ENCODE data around the gene GPR183.

GPR183 gene, protein sequence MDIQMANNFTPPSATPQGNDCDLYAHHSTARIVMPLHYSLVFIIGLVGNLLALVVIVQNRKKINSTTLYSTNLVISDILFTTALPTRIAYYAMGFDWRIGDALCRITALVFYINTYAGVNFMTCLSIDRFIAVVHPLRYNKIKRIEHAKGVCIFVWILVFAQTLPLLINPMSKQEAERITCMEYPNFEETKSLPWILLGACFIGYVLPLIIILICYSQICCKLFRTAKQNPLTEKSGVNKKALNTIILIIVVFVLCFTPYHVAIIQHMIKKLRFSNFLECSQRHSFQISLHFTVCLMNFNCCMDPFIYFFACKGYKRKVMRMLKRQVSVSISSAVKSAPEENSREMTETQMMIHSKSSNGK

DNA sequence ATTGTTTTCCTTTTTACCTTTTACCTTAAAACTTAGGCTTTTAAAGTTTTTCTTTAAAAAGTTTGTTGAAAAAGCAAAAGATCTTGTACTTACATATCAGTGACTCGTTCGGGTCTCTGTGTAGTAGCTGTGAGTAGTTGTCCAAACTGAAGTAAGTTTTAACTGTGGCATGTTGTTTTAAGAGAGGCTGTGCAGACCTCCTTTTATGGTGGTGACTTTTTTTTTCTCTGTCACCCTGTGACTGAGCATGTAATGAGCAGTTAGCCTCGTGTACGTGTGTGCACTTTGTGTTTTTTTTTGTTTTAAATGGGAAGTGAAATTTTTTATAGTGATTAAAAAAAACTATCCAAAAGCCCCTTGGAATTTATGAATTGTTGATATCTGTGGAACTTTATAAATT lies at the start of gene GPR183:
GPR183 (minus strand) TSS at position 153 of the 400 bp plus-strand sequence. CDS start 11,254 bp downstream, outside the sequence.
- DNase-seq = no peak

DNA sequence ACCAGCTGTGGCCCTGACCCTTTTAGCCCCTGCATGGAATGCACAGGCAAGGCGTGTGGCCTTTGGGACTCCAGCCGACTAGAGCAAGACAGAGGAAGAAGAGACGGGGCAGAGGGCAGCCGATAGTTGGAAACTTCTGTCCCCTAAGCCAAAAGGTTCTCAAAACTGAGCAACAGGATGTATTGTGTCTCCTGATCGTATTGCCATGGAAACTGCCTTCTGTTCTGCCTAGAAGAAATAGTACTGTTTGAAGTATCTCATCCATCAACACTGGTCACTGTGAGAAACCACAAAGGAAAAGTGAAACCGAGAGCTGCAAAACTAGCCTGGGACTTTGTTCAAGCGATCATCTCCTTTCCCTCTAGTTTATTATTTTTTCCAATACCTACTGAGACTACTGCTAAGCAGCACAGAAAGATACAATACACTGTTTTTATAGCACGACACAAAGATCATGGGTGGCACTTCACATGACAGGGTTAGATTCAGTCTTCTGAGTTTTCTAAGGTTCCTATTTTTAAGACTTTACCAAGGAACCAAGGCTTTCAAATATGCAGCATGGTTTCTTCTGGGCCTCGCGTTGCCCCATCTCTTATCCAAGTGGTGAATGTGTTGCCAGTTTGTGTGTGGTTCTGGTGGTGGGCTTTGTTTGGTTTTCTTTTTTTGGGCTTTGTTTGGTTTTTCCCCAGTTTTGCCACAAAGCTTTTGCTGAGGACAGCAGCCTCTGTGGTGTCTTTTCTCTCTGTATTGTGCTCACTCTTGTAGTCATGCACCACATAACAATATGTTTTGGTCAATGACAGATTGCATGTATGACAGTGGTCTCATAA lies 49.3 kb upstream of the GPR183 start:
- DNase-seq = no peak

DNA sequence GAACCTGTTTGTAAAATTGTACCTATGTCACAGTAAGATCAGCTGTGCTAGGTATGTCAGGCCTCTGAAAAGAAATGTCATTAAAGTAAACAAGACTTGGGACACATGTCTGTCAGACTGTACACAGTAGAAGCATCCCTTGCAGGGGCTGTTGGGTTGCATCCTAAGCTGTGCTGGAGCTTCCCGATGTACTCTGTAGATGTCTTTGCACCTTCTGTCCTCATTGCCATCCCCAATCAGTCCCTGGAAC lies 48.7 kb upstream of the GPR183 start:
- DNase-seq = no peak

DNA sequence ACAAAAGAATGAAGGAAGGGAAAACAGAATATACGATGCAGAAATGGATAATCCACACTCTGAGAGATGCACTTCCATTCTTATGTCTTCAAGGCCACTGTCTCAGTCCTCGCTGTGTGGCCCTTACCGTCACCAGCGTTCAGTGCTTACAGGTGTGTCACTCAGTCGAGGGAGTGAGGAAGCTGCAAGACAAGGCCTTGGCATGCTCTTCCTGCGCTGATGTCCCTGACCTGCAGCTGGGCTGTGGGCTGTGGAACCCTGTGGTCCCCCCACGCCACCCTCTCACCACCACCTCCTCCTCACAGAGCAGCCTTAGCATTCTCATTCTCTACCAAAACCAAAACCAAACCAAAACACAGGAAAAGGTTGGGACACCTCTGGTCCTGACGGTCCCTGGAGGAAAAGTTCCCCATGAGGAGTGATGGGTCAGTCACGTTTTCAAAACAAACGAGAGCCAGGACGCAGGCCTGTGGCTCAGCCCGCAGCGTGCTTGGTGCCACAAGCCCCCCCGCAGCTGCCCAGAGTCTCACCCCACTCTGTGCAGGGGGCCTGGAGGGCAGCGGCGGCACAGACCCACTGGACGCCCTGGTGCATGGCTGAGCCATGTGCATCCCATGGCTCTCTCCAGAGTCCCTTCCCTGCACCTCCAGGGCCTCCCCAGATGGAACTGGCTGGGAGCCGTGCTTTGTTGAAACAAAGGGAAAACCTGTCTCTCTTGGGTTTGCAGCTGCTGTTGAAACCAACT lies 48.2 kb upstream of the GPR183 start:
- no peak for DNase-seq

DNA sequence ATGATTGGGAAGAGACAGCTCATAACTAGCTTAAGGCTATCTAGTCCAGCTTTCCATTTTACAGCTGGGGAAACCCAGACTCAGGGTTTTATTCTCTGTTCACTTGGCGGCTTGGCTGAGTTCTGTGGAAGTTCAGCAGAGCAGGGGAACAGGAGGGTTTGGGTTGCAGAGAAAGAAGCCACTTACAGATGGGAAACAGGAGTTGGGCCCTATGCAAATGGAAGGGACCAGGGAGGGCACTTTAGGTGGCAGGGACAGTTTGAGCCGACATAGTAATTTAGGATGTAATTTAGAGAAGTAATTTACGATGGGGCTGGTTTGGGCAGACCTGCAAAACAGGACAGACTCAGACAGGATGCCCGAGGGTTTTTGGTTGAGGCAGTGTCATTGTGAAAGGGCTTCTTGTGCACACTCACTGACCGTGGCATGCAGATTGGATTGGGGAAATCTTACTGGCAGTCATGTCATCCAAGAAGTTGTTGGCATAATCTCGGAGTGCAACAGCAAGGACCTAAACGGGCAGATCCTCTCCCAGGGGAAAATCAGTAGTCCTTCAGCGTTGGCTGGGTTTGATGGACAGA lies 47.3 kb upstream of the GPR183 start:
- DNase-seq = no peak

DNA sequence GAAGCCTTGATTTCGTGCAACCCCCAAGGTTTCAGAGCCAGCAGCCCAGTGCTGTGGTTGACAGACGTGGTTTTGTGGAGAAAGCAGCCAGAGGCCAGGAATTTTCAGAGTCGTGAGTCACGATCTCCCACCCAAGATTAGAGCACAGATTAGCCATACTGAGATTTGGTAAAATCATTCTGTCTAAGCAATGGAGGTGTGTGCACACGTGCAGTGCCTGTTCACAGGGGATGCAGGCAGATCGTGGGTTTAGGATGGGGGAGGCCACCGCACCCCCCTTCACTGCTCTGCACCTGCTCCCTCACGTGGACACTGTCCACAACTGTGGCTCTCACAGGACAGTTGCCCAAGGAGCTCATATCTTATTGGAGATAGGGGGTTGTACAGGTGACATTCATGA lies 46.6 kb upstream of the GPR183 start:
- no peak for DNase-seq

DNA sequence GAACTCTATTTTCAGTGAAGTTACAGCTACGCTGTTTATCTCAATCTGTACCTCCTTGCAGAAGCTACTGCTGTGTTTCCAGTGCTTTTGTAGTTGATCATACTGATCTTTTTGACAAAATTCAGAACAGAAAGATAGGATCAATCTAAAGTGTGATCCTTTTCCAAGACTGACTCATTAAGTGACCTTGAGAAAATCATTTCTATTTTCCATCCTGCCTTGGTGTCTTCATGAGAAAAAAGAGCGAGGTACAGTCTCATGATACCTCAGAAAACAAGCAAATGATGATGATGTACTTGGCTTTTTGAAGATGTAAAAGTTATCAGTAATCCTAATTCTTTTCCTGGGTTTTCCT lies 46.0 kb upstream of the GPR183 start:
- no peak for DNase-seq

DNA sequence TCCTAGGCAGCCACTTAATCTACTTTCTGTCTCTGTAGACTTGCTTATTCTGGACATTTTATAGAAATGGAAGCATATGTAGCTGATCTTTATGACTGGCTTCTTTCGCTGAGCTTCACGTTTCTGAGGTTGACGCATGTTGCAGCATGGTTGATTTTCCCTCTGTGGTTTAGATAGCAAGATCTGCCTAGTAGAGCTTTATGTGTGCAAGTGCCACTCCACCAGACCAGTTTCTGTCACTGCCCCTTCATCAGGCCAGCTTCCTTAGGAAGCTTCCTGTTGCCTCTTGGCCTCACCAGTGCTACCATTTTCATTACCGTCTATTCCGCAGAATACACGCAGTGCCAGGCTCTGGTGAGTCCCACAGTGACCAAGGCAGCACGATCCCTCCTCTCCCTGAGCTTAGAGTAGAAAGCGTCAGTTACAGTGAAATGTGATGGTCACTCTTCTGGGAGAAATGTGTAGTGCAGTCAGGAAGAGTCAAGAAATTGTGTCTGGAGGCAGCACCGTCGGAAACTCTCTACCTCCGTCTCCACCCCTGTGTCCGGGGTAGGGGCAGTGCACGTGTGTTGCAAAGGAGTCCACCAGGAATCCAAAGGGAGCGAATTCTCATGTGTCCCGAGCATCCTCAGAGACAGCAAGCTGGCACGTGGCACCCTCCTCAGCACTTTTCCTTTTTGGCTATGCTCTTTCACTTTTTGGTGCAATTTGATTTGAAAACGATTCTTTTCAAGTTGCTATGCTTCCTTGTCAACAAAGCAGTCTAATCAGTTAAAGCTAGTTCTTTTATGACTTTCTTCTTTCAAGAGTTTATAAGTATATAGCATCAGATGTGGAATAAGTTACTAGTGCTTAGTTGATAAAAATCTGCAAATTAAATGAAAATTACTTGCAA lies 45.4 kb upstream of the GPR183 start:
- no peak for DNase-seq

DNA sequence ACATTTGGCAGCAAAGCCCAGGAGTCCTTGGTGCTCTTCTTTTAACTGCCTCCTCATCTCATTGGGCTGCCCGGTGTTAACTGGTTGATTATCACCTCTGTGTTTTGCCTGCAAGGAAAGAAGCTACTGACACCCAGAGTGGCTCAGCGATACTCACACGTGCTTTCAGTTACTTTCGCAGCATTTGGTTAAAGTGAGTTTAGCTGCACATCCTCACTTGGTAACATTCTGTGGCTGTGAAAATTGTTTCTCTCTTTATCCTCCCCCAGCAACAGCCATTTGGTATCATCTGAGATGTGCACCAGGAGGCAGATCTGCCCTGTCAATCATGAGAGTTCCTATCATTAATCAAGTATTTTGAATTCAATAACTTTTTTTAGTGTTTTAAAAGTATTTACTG lies 44.6 kb upstream of the GPR183 start:
- DNase-seq = no peak

DNA sequence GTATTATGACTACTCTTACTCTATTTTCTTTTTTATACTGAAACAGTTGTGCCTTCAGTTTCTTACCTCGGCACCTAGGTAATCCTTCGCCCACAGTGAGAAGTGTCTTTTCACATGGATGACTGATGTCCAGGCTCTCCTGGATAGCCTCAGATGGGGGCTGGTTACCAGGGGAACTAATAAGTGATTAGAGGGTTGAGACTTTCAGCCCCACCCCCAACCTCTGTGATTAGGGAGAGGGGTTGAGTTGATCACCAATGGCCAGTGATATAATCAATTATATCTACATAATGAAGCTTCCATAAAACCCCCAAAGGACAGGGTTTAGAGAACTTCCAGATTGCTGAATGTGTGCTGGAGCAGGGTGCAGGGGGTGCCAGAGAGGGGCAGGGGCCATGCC lies 43.0 kb upstream of the GPR183 start:
- DNase-seq = no peak

DNA sequence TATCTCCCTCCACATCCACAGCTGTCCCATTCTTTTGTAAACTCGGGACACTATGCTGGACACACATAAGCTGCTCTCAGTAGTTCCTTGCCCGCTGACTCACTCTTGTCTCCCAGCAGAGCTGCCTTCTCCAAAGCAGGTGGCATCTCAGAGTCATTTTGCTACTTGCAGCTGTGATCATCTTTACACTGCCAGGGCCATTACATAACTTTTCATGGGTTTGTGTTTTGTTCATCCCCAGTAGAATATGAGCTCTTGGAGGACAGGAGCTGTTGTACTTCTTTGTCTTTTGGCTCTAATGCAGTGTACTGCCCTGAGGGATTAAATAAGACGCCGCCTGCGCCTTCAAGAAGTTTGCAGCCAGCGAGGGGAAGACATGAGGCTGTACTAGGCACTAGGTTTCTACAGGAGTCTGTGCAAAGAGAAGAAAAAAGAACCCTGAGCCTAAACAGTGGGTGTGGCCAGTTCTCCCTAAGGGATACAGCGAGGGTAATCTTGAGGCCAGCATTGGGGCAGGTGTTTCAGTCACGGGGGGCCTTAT lies 40.8 kb upstream of the GPR183 start:
- no peak for DNase-seq

DNA sequence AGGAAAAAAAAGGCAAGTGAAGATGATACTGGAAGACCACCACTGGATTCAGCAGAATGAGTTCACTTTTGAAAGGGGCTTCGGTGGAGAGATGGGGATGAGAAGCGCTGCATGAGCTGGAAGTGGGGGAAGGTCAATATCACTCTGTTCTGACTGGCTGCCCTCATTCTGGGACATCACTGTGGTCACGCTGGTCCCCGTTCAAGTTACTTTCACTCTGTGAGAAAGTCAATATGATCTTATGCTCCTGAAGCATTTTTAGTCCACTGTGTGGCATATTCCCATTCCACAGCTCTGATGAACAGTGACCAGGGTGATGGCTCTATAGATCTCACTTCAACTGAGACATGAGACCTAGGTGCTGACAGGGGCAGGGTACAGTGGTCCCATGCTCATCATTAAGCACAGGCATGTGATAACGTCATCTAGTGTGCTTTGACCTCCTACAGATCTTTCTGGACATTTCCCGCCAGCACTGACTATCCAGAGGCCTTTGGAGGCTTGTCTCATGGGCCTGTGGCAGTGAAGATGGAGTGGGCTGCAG lies 40.2 kb upstream of the GPR183 start:
- DNase-seq = no peak

DNA sequence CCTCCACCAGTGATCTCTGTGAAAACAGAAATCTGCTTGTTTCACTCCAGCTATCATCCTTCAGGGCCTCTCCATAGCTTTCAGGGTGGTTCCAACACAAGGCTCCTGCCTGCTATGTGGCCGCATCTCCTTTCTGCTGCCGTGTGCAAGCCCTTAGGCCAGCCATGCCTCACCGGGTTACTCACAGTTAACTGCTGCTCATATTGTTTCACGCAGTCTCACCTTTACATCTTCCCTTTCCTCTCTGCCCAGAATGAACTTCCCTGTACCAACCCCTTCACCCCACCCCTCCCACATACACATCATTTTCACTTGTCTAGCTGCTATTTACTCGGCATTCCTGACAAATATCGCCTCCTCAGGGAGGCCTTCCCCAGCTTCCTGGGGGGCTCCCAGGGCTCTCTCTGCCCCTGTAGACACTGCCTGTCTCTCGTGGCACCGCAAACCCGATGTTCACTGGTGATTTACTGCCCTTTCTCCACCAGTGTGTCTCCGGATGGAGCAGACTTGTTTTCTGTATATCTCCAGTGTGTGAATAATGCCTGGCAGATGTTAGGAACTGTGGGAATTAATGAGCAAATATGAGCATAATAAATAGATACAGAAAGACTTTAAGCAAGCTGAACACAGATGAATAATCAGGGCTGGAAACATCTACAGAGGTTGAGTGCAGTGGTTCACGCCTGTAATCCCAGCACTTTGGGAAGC lies 39.3 kb upstream of the GPR183 start:
- DNase-seq = no peak

DNA sequence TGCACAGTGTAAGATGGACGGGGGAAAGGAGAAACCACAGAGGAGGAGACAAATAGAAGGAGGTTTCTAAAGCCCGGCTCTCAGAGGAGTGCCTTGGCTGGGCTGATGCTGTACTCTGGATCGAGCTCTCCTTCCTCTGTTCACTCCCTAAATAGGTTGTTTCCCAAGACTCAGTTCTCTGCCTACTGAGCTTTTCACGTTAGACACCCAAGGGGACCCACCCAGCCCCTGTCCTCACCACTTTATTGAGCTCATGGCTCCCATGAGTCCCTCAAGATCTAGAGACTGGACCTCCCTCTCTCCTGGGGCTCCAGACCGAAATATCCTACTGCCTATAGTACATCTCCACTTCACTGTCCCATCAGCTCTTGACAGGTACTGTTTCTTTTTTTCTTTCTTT lies 38.1 kb upstream of the GPR183 start:
- DNase-seq = no peak

DNA sequence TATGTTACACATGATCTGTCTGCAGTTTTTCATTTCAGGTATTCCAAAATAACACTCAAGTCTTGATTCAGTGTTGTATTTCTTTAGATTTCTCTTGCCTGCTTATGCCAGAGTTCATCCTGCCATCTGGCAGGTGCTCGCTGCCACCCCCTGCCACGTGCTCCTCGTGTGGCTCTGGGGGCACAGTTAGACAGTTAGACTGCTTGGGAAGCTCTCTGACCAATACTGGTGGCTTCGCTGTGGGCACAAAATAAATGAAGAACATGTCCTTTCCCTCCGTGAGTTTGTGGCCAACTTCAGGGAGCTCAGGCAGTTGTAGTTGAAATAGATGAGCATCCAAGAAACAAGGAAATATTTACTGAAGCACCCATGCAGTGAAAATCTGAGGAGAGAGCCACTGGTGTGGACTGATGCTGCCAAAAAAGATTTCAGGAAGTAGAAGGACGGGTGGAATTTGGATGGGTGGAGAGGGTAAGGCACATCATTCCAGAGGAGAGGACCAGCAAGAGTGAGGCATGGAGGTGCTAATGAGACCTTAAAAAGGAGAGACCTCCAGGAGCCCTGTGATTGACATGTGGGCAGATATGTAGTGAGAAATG lies 37.5 kb upstream of the GPR183 start:
- no peak for DNase-seq

DNA sequence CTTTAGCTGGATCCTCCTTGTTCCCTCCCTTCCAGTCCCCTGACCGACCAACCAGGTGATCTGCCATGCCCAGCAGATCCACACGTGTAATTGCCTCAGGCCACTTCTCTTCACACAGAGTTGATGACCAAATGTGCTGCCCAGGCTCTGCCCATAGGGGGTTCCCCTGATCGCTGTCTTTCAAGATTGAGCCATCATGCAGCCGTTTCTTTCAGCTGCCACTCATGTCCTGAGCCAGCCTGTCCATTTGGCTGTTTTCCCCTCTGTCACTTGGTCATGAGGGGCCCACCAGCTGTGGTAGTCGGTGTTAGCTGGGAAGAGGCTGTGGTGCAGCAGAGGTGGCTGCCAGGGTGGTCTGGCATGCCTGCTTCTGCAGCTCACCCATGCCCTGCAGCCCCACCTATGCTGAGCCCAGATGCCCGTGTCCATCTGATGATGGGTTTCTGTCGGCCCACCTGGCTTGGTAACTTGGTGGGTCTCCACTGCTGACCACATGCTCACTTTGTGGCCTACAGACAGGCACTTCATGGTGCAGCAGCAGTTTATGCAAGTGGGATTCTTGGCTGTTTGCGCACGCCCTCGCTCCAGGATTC lies 35.6 kb upstream of the GPR183 start:
- no peak for DNase-seq

DNA sequence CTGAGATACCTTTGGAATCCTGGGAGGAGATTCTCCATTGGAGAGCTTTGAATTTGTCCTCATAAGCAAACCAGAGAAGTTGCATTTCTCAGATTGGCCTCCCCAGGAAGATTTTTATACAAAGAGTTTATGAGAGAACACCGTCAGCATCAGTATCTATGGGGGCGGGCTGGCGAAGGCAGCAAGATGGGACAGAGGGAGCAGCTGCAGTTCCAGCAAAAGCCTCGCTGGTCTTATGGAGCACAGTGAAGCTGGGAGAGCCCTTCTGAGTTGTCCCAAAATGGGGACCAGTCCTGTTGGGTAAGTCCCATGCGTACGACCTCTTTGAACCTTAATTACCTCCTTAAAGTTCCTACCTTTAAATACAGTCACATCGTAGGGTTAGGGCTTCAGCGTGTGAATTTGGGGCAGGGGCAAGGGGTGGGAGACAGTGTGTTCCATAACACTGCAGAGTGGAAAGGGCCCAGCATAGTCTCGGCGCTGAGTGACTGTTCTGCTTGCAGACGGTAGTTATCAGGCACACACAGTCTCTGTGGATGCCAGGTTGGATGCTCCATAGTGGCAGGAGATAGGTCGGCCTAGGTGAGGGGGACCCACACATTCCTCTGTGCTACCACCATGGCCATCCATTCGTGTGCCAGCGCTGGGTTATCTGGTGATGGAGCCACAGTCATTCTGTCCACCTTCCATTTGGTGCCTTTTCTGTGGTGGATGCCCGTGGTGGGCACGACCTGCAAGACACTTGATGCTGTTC lies 34.9 kb upstream of the GPR183 start:
- DNase-seq = no peak

DNA sequence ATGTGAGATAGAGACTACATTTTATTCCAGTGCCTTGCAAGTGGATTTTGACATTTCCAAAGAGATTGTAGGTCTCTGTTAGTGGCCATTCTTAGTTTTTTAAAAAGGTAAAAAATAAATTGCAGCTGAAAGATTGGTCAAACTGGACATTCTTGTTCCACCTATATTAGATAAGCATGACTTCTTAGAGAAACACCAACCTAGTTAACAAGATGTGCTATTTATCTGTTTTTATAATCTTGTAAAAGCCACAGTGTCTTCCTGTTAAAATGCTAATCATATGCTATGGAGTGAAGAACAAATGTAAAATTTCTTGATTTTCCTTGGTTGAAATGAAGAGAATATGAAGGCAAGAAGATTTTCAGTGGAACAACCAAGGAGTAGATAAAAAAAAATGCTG lies 33.4 kb upstream of the GPR183 start:
- DNase-seq = no peak

DNA sequence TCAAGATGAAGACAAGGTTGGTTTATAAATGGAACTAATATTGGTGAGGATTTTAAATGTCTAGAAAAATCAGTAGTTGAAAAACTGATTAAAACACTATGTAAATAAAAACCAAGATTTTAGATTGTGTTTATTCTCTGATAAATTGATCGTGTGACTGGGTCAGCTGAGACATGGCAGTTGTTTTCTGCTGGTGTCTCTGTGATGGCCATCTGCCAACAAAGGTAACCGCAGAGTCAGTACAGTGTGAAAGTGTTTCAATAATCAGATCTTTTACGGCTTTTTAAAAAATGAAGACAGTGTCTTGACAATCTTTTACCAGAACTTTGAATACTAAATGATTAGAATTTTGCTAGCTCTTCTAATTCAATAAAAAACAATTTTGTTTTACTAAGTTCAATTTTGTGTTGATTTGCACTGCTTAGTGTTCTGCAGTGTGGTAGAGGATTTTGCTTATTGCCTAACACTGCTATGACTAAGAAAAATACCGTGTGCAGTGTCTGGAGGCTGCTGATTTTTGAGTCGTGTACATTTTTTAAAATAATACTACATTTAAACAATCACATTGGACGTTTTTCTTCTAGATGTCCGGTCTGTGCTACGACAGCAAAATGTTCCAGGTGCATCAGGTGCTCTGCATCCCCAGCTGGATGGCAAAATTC lies 32.7 kb upstream of the GPR183 start:
- no peak for DNase-seq
